ENCODE results near the gene KRTAP10-6. TPM values are rescaled to one million over a fixed set of nuclear protein-coding genes. Genes with fewer than 3 reads are reported as not detected.

KRTAP10-6 gene
- total RNA-seq, 2 experiments from 2014 or later: not detected

DNA sequence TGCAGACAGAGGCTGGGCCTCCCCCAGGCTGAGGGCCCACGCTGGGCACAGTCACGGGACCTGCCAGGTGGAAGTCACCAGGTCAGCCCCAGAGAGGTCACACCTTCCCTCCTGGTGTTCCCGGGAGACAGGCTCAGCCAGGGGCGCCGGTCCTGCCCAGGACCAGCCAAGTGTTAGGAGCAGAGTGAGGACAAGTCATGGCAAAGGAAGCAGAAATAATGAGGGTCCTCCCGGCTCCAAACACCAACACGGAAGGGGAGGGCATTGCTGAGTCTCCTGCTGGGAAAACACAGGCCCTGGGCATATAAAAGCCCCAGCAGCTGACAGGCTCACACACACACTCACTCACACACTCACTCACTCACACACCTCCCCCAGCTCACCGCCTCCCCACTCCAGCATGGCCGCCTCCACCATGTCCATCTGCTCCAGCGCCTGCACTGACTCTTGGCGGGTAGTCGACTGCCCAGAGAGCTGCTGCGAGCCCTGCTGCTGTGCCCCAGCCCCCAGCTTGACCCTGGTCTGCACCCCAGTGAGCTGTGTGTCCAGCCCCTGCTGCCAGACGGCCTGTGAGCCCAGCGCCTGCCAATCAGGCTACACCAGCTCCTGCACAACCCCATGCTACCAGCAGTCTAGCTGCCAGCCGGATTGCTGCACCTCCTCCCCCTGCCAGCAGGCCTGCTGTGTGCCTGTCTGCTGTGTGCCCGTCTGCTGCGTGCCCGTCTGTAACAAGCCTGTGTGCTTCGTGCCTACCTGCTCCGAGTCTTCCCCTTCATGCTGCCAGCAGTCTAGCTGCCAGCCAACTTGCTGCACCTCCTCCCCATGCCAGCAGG lies 44.9 kb upstream of the KRTAP10-6 start, which contains the start of gene KRTAP10-10:
Gene KRTAP10-10, plus strand, starts transcription at position 339 of the 833 bp plus-strand sequence. Its CDS starts 62 bp downstream, at position 401.
- TF ChIP-seq, protein P1, sequence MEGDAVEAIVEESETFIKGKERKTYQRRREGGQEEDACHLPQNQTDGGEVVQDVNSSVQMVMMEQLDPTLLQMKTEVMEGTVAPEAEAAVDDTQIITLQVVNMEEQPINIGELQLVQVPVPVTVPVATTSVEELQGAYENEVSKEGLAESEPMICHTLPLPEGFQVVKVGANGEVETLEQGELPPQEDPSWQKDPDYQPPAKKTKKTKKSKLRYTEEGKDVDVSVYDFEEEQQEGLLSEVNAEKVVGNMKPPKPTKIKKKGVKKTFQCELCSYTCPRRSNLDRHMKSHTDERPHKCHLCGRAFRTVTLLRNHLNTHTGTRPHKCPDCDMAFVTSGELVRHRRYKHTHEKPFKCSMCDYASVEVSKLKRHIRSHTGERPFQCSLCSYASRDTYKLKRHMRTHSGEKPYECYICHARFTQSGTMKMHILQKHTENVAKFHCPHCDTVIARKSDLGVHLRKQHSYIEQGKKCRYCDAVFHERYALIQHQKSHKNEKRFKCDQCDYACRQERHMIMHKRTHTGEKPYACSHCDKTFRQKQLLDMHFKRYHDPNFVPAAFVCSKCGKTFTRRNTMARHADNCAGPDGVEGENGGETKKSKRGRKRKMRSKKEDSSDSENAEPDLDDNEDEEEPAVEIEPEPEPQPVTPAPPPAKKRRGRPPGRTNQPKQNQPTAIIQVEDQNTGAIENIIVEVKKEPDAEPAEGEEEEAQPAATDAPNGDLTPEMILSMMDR (conservative IDR thresholded peaks at IDR 0.05; ENCODE audit: low read length): no peak
- no peak for TF ChIP-seq EZH2phosphoT487 (IDR thresholded peaks at IDR 0.05; ENCODE audit: borderline replicate concordance, low read depth, low read length)
- ChIA-PET CTCF (ENCODE audit: unreplicated experiment) (no interaction called here), POLR2A (no interaction called here)
- no peak within 1 kb of the TSS for H3K4me3 ChIP-seq (ENCODE audit: low read depth, low read length, poor library complexity, severe bottlenecking)
- no peaks in the 10 kb centered on the region for H4K20me1 ChIP-seq (ENCODE audit: insufficient read depth, low read length)
- no TSS peak for BruUV-seq (replicated peaks)
- DNase-seq (ENCODE audit: low spot score): no peak
- H3K9me3 ChIP-seq (ENCODE audit: low read length): no peaks in the 10 kb centered on the region
- intact Hi-C loops (cut with micrococcal nuclease; ENCODE audit: unreplicated experiment): no loop called here
- no peak within 1 kb of the TSS for H3K4me2 ChIP-seq (ENCODE audit: low read length)
- no peaks in the 10 kb centered on the region for H3K36me3 ChIP-seq (ENCODE audit: insufficient read depth, low read length)
- H3K27ac ChIP-seq (ENCODE audit: low read depth, low read length, poor library complexity, severe bottlenecking): no peak within 1 kb of the TSS
- H3K9me2 ChIP-seq (ENCODE audit: insufficient read depth, low read length): no peaks in the 10 kb centered on the region
- no peak within 1 kb of the TSS for H2AFZ ChIP-seq (ENCODE audit: low read length)
- no peaks in the 10 kb centered on the region for H3K79me2 ChIP-seq (ENCODE audit: insufficient read depth, low read depth, low read length)
- H3K4me1 ChIP-seq (ENCODE audit: insufficient read depth, low read length, poor library complexity, severe bottlenecking): no peaks in the 10 kb centered on the region

DNA sequence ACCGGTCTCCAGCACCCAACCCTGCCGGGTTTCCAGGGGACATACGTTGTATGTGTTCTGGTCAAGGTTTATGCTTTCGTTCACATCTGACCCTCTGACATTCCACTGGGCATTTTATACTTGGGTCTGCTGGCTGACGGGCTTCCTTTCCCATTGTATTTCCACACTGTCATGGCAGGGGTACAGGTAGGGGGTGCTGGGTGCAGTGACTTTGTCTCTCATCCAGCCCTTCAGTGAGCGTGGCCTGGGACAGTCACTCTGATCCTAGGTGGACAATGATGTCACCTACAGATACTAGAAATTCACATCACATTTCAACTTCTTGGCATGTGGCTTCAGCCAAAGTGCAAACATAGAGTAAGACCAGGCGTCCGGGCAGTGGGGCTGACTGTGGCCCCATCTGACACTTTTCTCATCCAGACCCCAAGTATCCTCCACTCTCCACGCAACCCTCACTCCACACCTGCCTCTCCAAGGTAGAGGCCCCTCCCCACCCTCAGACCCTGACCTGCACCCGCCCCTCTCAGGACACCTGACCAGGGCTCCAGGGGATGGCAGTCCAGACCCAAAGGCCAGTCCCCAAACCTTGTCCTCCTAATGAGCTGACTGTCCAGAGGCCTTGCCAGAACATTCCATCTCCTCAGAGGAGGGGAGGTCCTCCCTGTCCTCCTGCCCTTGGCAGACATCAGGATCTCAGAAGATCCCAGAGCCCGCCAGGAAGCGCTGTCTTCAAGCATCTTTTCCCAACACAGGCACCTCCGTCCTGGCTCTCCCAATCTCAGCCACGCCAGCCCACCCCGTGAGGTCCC lies 44.1 kb upstream of the KRTAP10-6 start:
- no peaks in the 10 kb centered on the region for H3K9me3 ChIP-seq (ENCODE audit: low read length)
- H4K20me1 ChIP-seq (ENCODE audit: insufficient read depth, low read length): no peaks in the 10 kb centered on the region
- no peak overlapping the region for H3K27ac ChIP-seq (ENCODE audit: low read depth, low read length, poor library complexity, severe bottlenecking)
- no peak for DNase-seq (ENCODE audit: low spot score)
- no peaks in the 10 kb centered on the region for H3K4me1 ChIP-seq (ENCODE audit: insufficient read depth, low read length, poor library complexity, severe bottlenecking)
- no peak overlapping the region for H3K4me3 ChIP-seq (ENCODE audit: low read depth, low read length, poor library complexity, severe bottlenecking)
- no peak overlapping the region for H2AFZ ChIP-seq (ENCODE audit: low read length)
- ChIA-PET POLR2A (no interaction called here), CTCF (ENCODE audit: unreplicated experiment) (no interaction called here)
- H3K4me2 ChIP-seq (ENCODE audit: low read length): no peak overlapping the region
- TF ChIP-seq, protein P1 (conservative IDR thresholded peaks at IDR 0.05; ENCODE audit: low read length): no peak
- no peak for TF ChIP-seq EZH2phosphoT487 (IDR thresholded peaks at IDR 0.05; ENCODE audit: borderline replicate concordance, low read depth, low read length)
- no peaks in the 10 kb centered on the region for H3K79me2 ChIP-seq (ENCODE audit: insufficient read depth, low read depth, low read length)
- BruUV-seq (replicated peaks): no TSS peak
- no peaks in the 10 kb centered on the region for H3K36me3 ChIP-seq (ENCODE audit: insufficient read depth, low read length)
- intact Hi-C loops (cut with micrococcal nuclease; ENCODE audit: unreplicated experiment): no loop called here
- no peaks in the 10 kb centered on the region for H3K9me2 ChIP-seq (ENCODE audit: insufficient read depth, low read length)

Data from OCI-LY7 (cell line).